ENCODE results near the gene ECT2L.

The ECT2L gene

GRCh38 chr6:138944412-138944811 is 148.5 kb downstream of the ECT2L start:
- DNase-seq: no peak

GRCh38 chr6:138945354-138945753 is 149.5 kb downstream of the ECT2L start:
- no peak for DNase-seq

GRCh38 chr6:138948004-138948403 is 152.1 kb downstream of the ECT2L start:
- DNase-seq: no peak

- no peak for DNase-seq
Measured at GRCh38 chr6:138948546-138949179, 152.8 kb downstream of the ECT2L start.

- no peak for DNase-seq
Measured at GRCh38 chr6:138953451-138953850, 157.6 kb downstream of the ECT2L start.

All from hematopoietic multipotent progenitor cell treated with erythropoietin and hydrocortisone succinate and interleukin-3 and kit ligand, for 6 days (in vitro differentiated cells).